Coronary artery (tissue), 2 donors: ENCODE results near the gene FAM219A.

Experiments used
- DNase-seq: peaks from one replicate; pipeline ENCODE4 v3.0.0-alpha.2; 2017; ENCODE audit warnings: low spot score
- H3K27ac ChIP-seq, 2 donors: fragments of 200-600 bp; sonication (generic); one replicate each; pipeline ENCODE4 v1.5.1; 2016 to 2019
- H3K4me3 ChIP-seq: fragments of 200-600 bp; sonication (generic); 2 replicates; pipeline ENCODE4 v1.5.1; 2016; ENCODE audit warnings: mild to moderate bottlenecking, moderate library complexity
- TF ChIP-seq, protein P1 (sequence below): fragments of 200-600 bp; sonication (generic); IDR thresholded peaks from one replicate; pipeline ENCODE4 v1.5.1; 2019; ENCODE audit warnings: antibody characterized with exemption

The FAM219A gene

DNA sequence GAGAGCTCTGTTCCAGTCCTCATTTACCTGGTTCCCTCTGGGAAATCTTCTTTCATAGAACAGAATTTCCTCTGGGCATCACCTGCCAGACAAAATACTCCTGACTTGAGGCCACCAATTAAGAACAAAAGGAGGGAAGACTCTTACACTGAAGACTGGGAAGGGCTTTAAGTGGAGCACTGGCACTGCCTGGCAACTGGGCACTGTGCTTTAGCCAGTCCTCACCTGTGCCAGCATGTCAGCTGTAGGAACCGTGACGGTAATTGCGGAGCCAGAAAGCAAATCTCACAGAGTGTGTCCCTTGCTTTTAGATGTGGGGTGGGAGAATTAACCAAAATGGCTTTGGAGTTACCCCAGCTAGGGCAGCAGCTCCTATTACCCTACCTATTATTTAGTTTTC lies 40.6 kb downstream of the FAM219A start:
- Histone ChIP-seq H3K27ac (no peak overlapping the region), H3K4me3 (no peak overlapping the region)
- no peak for DNase-seq
- TF ChIP-seq, protein P1, sequence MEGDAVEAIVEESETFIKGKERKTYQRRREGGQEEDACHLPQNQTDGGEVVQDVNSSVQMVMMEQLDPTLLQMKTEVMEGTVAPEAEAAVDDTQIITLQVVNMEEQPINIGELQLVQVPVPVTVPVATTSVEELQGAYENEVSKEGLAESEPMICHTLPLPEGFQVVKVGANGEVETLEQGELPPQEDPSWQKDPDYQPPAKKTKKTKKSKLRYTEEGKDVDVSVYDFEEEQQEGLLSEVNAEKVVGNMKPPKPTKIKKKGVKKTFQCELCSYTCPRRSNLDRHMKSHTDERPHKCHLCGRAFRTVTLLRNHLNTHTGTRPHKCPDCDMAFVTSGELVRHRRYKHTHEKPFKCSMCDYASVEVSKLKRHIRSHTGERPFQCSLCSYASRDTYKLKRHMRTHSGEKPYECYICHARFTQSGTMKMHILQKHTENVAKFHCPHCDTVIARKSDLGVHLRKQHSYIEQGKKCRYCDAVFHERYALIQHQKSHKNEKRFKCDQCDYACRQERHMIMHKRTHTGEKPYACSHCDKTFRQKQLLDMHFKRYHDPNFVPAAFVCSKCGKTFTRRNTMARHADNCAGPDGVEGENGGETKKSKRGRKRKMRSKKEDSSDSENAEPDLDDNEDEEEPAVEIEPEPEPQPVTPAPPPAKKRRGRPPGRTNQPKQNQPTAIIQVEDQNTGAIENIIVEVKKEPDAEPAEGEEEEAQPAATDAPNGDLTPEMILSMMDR = no peak

GRCh38 chr9:34413231-34413852 lies 45.0 kb downstream of the FAM219A start:
- TF ChIP-seq, protein P1 = no peak
- Histone ChIP-seq H3K27ac (no peak overlapping the region), H3K4me3 (no peak overlapping the region)
- no peak for DNase-seq

- H3K4me3 ChIP-seq = no peak overlapping the region
- no peak for DNase-seq
- H3K27ac ChIP-seq = no peak overlapping the region
- TF ChIP-seq, protein P1 = no peak
These were observed 46.0 kb downstream of the FAM219A start for GRCh38 chr9:34412336-34412735.

DNA sequence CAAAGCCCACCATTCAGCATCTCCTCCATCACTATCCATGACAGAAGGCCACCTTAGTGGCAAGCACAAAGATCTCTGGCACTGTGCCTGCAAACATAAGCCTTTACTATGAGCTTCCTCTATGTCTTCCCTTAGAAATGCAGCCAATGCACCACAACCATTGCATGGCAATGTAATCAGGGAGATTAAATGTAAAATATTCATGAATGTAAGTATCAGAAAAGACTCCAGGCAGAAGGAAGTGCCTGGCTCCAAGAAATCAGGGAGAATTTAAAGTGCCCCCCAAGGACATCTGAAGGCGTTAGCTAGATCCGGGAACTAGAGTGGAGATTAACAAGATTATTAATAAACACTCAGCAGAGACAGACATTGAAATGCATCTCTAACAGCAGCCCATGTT lies 49.2 kb downstream of the FAM219A start:
- Histone ChIP-seq H3K4me3 (no peak overlapping the region), H3K27ac (no peak overlapping the region)
- no peak for DNase-seq
- TF ChIP-seq, protein P1 = no peak

DNA sequence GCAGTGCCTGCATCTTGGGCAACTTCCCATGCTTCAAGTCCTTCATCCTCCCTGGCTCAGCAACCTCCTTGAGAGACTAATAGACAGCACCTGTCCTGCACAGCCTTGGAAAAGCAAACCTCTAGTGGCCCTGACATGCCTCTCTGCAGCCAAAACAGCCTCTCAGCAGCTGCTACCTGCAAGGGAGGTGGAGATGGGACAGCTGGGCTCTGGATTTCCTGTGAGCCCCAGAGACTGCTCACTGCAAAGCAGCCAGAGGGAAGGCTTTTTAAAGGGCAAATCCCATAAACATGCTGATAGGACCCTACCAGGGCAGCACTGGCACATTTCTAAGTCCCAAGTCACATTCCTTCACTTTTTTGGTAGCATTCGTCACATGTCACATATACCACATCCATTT lies 50.2 kb downstream of the FAM219A start:
- no peak for DNase-seq
- H3K4me3 ChIP-seq = no peak overlapping the region
- TF ChIP-seq, protein P1 = no peak
- H3K27ac ChIP-seq = no peak overlapping the region

GRCh38 chr9:34406219-34406618 lies 52.2 kb downstream of the FAM219A start:
- no peak for DNase-seq
- Histone ChIP-seq H3K27ac (no peak overlapping the region), H3K4me3 (no peak overlapping the region)
- TF ChIP-seq, protein P1 = no peak

DNA sequence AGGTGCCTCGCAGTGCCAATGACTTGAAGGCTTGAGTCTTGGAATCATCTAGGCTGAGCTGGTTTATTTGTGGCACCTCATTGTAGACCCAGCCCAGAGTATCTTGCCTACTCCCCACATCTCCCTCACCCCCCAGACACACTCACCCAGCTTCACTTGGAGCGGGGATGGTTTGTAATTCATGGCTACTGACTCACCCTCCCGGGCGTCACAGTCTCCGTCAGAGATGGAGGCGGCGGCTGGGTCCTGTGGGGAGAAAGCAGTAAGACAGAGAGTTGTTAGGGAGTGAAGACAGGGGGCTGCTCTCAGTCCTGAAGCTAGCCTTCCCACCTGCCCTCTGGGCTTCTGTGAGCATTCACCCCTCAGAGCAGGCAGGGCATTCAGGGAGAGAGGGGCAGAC lies 52.7 kb downstream of the FAM219A start:
- no peak for DNase-seq
- no peak overlapping the region for H3K4me3 ChIP-seq
- TF ChIP-seq, protein P1 = no peak

More for the DNA sequence above, 52.7 kb downstream of the FAM219A start:
- no peak overlapping the region for H3K27ac ChIP-seq
